Measurements from ENCODE around the gene RFLNA. TPM values are rescaled to one million over a fixed set of nuclear protein-coding genes. Genes with fewer than 3 reads are reported as not detected.

Gene RFLNA
- total RNA-seq, 4 donors from 2014 or later, result 0.38 to 1.2 (median 0.91) TPM; not detected in 1

DNA sequence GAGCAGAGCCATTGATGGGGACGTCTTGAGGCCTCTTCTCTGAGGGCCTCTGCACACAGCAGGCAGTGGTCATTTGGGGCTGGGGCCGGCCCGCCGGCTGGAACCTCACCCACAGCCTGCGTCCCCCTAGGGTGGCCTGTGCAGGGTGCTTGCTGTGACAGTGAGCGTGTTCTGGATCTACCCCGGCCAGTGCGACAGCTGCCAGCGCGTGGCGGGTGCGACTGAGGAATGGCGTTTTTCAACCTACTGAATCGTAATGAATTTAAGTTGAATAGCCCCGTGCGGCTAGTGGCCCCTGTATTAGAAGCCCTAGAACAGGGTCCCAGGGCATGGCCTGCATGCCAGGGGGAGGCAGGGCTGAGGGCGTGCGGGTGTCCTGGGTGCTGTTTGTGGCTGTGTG is 13.8 kb downstream of the RFLNA start:
- Histone ChIP-seq H3K4me1 (no peaks in the 10 kb centered on the region), H3K36me3 (no peaks in the 10 kb centered on the region), H3K4me3 (no peak overlapping the region), H3K27ac (no peak overlapping the region), H3K9me3 (no peaks in the 10 kb centered on the region), H3K27me3 (no peaks in the 10 kb centered on the region)
- WGBS, result 94% methylated on average over 9 of the region's 18 CpGs
- TF ChIP-seq, protein P1, sequence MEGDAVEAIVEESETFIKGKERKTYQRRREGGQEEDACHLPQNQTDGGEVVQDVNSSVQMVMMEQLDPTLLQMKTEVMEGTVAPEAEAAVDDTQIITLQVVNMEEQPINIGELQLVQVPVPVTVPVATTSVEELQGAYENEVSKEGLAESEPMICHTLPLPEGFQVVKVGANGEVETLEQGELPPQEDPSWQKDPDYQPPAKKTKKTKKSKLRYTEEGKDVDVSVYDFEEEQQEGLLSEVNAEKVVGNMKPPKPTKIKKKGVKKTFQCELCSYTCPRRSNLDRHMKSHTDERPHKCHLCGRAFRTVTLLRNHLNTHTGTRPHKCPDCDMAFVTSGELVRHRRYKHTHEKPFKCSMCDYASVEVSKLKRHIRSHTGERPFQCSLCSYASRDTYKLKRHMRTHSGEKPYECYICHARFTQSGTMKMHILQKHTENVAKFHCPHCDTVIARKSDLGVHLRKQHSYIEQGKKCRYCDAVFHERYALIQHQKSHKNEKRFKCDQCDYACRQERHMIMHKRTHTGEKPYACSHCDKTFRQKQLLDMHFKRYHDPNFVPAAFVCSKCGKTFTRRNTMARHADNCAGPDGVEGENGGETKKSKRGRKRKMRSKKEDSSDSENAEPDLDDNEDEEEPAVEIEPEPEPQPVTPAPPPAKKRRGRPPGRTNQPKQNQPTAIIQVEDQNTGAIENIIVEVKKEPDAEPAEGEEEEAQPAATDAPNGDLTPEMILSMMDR (IDR thresholded peaks at IDR 0.05), result no peak
- TF ChIP-seq POLR2A (IDR thresholded peaks at IDR 0.05) (no peak), POLR2AphosphoS5 (IDR thresholded peaks at IDR 0.05) (no peak), EP300 (IDR thresholded peaks at IDR 0.05) (no peak)
- no peak for DNase-seq (ENCODE audit: low spot score in 2 of 2)

DNA sequence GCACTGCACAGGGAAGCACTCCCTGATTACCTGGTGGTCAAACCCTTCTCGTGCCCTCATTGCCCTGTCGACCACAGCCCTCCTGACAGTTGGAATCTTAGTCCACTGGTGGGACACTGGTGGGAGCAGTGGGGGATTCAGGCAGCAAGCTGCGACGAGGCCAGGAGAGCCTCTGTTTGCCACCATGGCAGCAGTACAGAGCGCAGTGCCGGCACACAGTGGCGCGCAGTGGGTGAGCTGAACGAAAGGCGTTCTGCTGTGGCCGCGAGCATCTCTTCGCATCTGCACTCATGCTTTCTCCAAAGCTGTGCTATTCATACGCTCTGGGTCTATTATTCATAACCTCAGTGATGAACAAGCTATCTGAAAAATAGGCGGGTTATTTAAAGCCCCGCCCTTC is 14.3 kb downstream of the RFLNA start:
- Histone ChIP-seq H3K9me3 (no peaks in the 10 kb centered on the region), H3K27ac (no peak overlapping the region), H3K36me3 (no peaks in the 10 kb centered on the region), H3K4me1 (no peaks in the 10 kb centered on the region), H3K4me3 (no peak overlapping the region), H3K27me3 (no peaks in the 10 kb centered on the region)
- TF ChIP-seq, protein P1 (IDR thresholded peaks at IDR 0.05), result no peak
- TF ChIP-seq EP300 (IDR thresholded peaks at IDR 0.05) (no peak), POLR2AphosphoS5 (IDR thresholded peaks at IDR 0.05) (no peak), POLR2A (IDR thresholded peaks at IDR 0.05) (no peak)
- no peak for DNase-seq (ENCODE audit: low spot score in 2 of 2)
- WGBS, result 88% methylated on average over 8 of the region's 16 CpGs

- no peak overlapping the region for H3K27ac ChIP-seq
- H3K4me1 ChIP-seq, result no peaks in the 10 kb centered on the region
- DNase-seq (ENCODE audit: low spot score in 2 of 2), result no peak
- TF ChIP-seq, protein P1 (IDR thresholded peaks at IDR 0.05), result no peak
- TF ChIP-seq POLR2AphosphoS5 (IDR thresholded peaks at IDR 0.05), result no peak
- no peak for TF ChIP-seq EP300 (IDR thresholded peaks at IDR 0.05)
- TF ChIP-seq POLR2A (IDR thresholded peaks at IDR 0.05), result no peak
- H3K9me3 ChIP-seq, result no peaks in the 10 kb centered on the region
- H3K4me3 ChIP-seq, result no peak overlapping the region
- H3K36me3 ChIP-seq, result no peaks in the 10 kb centered on the region
- H3K27me3 ChIP-seq, result no peaks in the 10 kb centered on the region
- WGBS, result 55% methylated on average over 2 of the region's 7 CpGs
Measured at GRCh38 chr12:124309744-124310143, 14.9 kb downstream of the RFLNA start.

- no peaks in the 10 kb centered on the region for H3K36me3 ChIP-seq
- H3K4me3 ChIP-seq, result no peak overlapping the region
- H3K4me1 ChIP-seq, result no peaks in the 10 kb centered on the region
- no peaks in the 10 kb centered on the region for H3K9me3 ChIP-seq
- TF ChIP-seq, protein P1 (IDR thresholded peaks at IDR 0.05), result no peak
- no peak for TF ChIP-seq EP300 (IDR thresholded peaks at IDR 0.05)
- no peak for TF ChIP-seq POLR2A (IDR thresholded peaks at IDR 0.05)
- DNase-seq (ENCODE audit: low spot score in 2 of 2), result no peak
- 92% methylated on average over 3 of the region's 4 CpGs for WGBS
- H3K27ac ChIP-seq, result no peak overlapping the region
- H3K27me3 ChIP-seq, result no peaks in the 10 kb centered on the region
Measured at GRCh38 chr12:124310178-124310577, 15.3 kb downstream of the RFLNA start.

- no peaks in the 10 kb centered on the region for H3K4me1 ChIP-seq
- TF ChIP-seq POLR2A (IDR thresholded peaks at IDR 0.05) (no peak), POLR2AphosphoS5 (IDR thresholded peaks at IDR 0.05) (no peak), EP300 (IDR thresholded peaks at IDR 0.05) (no peak)
- TF ChIP-seq, protein P1 (IDR thresholded peaks at IDR 0.05), result no peak
- H3K4me3 ChIP-seq, result no peak overlapping the region
- no peak for DNase-seq (ENCODE audit: low spot score in 2 of 2)
- no peaks in the 10 kb centered on the region for H3K27me3 ChIP-seq
- WGBS, result 95% methylated on average over 3 of the region's 3 CpGs
- no peaks in the 10 kb centered on the region for H3K36me3 ChIP-seq
- H3K9me3 ChIP-seq, result no peaks in the 10 kb centered on the region
- no peak overlapping the region for H3K27ac ChIP-seq
Measured at GRCh38 chr12:124310785-124311184, 15.9 kb downstream of the RFLNA start.

Data from suprapubic skin (tissue), 4 donors.